ENCODE measurements around the gene EMX2. TPM values are rescaled to one million over a fixed set of nuclear protein-coding genes. Genes with fewer than 3 reads are reported as not detected.

Gene EMX2
- total RNA-seq, 1 donor from 2014 or later, result 6.1 TPM

DNA sequence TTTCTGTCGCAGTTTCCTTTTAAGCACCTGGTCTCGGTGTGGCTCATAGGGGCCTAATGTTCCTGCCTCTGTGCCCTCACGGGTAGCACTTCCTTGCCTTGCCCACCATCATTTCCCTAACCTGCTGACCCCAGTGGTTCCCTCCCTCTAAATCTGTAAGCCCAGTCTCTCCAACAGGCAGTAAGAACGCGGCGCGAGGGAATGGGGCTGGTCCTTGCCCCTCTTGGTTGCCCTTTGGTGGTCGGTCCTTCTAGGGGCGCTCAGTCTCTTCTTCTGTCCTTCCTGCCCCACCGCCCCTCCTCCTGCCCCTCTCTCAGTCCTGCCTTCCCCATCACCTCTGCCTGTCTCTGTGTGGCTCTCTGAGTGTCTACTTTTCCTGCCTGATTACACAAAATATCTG lies 21.2 kb downstream of the EMX2 start:
- H3K36me3 ChIP-seq (ENCODE audit: control insufficient read depth, insufficient read depth, low read length), result no peaks in the 10 kb centered on the region
- peaks cover 2% of the 10 kb centered on the region for H3K27me3 ChIP-seq (ENCODE audit: control insufficient read depth, insufficient read depth, low read length)
- H3K4me3 ChIP-seq (ENCODE audit: low read depth, low read length), result no peak overlapping the region
- TF ChIP-seq, protein P1, sequence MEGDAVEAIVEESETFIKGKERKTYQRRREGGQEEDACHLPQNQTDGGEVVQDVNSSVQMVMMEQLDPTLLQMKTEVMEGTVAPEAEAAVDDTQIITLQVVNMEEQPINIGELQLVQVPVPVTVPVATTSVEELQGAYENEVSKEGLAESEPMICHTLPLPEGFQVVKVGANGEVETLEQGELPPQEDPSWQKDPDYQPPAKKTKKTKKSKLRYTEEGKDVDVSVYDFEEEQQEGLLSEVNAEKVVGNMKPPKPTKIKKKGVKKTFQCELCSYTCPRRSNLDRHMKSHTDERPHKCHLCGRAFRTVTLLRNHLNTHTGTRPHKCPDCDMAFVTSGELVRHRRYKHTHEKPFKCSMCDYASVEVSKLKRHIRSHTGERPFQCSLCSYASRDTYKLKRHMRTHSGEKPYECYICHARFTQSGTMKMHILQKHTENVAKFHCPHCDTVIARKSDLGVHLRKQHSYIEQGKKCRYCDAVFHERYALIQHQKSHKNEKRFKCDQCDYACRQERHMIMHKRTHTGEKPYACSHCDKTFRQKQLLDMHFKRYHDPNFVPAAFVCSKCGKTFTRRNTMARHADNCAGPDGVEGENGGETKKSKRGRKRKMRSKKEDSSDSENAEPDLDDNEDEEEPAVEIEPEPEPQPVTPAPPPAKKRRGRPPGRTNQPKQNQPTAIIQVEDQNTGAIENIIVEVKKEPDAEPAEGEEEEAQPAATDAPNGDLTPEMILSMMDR (IDR thresholded peaks at IDR 0.05; ENCODE audit: insufficient read depth, low read length, poor library complexity, severe bottlenecking), result no peak
- DNase-seq (ENCODE audit: low read depth), result no peak

DNA sequence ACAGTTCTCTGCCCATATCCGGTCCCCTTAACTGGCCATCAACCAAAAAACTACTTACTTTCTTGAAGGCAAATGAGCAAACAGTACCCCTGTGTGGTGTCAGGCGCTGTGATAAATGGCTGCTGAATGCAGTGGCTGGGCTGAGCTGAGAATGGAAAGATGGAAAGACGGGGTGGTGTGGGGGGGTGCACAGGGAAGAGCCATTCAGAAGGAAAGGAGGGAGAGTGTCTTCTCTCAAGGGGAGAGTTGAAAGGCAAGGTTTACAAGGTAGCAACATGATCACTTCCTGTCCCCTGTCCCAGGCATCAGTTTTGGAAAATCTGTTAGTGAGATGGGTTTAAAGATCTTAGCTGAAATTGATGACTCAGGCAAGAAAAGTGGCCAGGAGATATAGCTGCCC lies 22.5 kb downstream of the EMX2 start:
- DNase-seq (ENCODE audit: low read depth), result no peak
- TF ChIP-seq, protein P1 (IDR thresholded peaks at IDR 0.05; ENCODE audit: insufficient read depth, low read length, poor library complexity, severe bottlenecking), result no peak
- peaks cover 2% of the 10 kb centered on the region for H3K27me3 ChIP-seq (ENCODE audit: control insufficient read depth, insufficient read depth, low read length)
- no peak overlapping the region for H3K4me3 ChIP-seq (ENCODE audit: low read depth, low read length)
- H3K36me3 ChIP-seq (ENCODE audit: control insufficient read depth, insufficient read depth, low read length), result no peaks in the 10 kb centered on the region

DNA sequence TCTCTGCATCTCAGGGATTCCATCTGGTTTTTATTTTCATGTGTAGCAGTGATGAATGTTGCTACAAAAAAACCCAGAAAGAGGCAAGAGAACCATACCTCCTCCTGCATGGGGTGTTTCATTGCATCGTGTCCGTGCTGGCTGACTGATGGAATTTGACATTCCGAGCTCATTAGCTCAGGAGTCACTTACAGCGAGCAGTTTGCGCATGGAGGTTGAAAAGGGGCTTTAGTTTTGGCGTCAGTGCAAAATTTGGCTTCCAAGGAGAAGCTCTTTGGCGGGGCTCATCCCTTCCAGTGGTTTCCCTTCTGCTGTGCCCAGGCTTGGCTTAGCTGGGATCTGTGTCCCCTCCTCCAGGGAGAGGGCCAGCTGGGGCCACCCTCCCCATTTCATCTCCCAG lies 25.8 kb downstream of the EMX2 start:
- TF ChIP-seq, protein P1 (IDR thresholded peaks at IDR 0.05; ENCODE audit: insufficient read depth, low read length, poor library complexity, severe bottlenecking), result no peak
- H3K27me3 ChIP-seq (ENCODE audit: control insufficient read depth, insufficient read depth, low read length), result peaks cover 2% of the 10 kb centered on the region

DNA sequence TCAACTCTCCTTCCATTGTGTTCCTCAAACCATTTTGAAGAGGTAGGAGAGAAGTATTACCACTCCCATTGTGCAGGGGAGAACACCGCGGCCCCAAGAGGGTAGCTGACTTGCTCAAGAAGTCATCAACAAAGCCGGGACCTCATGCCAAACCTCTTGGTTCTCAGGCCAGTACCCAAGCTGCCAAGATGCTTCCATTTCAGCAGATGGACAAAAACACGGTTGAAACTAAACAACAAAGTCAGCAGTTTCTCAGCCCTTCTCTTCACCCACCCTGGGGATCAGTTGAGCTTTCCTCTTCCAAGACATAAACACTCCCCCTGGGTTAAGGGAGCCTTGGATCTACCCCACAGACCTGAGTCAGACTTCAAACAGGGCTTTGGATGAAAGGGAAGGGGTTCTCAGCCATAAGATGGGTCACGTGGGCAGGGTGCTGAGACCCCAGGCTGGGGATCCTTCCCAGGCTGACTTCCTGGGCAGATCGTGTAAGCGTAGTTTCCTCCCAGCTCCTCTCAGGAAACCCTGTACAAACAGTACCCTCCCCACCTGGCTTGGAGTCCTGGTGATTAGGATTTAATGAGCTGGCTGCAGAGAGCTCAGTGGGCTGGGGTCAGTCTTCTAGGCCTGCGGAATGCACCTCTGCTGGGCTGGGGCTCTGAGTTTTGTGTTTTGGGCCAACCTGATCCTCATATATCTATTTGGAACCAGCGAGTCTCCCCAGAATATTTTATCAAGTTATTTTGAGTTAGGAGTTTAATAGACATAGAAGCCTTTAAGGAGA lies 27.3 kb downstream of the EMX2 start:
- H3K4me3 ChIP-seq (ENCODE audit: low read depth, low read length), result no peak overlapping the region
- peaks cover 2% of the 10 kb centered on the region for H3K27me3 ChIP-seq (ENCODE audit: control insufficient read depth, insufficient read depth, low read length)
- TF ChIP-seq, protein P1 (IDR thresholded peaks at IDR 0.05; ENCODE audit: insufficient read depth, low read length, poor library complexity, severe bottlenecking), result no peak
- no peaks in the 10 kb centered on the region for H3K36me3 ChIP-seq (ENCODE audit: control insufficient read depth, insufficient read depth, low read length)
- no peak for DNase-seq (ENCODE audit: low read depth)

More for the DNA sequence above, 25.8 kb downstream of the EMX2 start:
- no peak overlapping the region for H3K4me3 ChIP-seq (ENCODE audit: low read depth, low read length)
- no peaks in the 10 kb centered on the region for H3K36me3 ChIP-seq (ENCODE audit: control insufficient read depth, insufficient read depth, low read length)
- DNase-seq (ENCODE audit: low read depth), result no peak

DNA sequence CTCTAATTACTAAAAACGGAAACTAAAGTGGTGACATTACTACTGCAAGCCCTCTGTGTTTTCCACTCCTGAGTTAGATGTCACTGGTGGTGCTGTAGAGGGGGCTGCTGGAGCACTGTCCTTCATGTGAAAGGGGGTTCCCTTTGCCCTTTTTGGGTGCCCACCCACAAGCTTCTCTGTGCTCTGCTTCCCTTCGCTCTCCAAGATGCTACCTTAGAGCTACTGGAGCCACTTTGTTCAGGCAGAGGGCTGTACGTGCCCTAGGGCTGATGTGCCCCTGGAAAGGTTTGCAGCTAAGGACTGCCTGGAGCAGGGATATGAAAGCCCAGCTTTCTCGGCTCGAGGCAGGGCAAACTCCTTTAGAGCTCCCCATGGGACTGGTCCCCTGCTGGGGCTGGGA lies 28.3 kb downstream of the EMX2 start:
- Histone ChIP-seq H3K4me3 (ENCODE audit: low read depth, low read length) (no peak overlapping the region), H3K27me3 (ENCODE audit: control insufficient read depth, insufficient read depth, low read length) (peaks cover 2% of the 10 kb centered on the region), H3K36me3 (ENCODE audit: control insufficient read depth, insufficient read depth, low read length) (no peaks in the 10 kb centered on the region)
- no peak for DNase-seq (ENCODE audit: low read depth)
- TF ChIP-seq, protein P1 (IDR thresholded peaks at IDR 0.05; ENCODE audit: insufficient read depth, low read length, poor library complexity, severe bottlenecking), result no peak
